ENCODE data around the gene HVCN1.

GRCh38 chr12:110708917-110709316 lies 20.0 kb upstream of the HVCN1 start:
- TF ChIP-seq CTCF (IDR thresholded peaks at IDR 0.05) (no peak), POLR2A (IDR thresholded peaks at IDR 0.05) (no peak), POLR2AphosphoS5 (IDR thresholded peaks at IDR 0.05; ENCODE audit: insufficient read depth in 1 of 2, low read depth in 1 of 2) (no peak)
